Measurements from ENCODE around the gene MAPK1. TPM values are rescaled to one million over a fixed set of nuclear protein-coding genes. Genes with fewer than 3 reads are reported as not detected.

MAPK1 gene
- total and polyA plus RNA-seq, 9 of the 15 experiments (the other 6 are each of a cell fraction or from before 2014, with no cell fraction given) = 46.3 to 575 (median 283) TPM

DNA sequence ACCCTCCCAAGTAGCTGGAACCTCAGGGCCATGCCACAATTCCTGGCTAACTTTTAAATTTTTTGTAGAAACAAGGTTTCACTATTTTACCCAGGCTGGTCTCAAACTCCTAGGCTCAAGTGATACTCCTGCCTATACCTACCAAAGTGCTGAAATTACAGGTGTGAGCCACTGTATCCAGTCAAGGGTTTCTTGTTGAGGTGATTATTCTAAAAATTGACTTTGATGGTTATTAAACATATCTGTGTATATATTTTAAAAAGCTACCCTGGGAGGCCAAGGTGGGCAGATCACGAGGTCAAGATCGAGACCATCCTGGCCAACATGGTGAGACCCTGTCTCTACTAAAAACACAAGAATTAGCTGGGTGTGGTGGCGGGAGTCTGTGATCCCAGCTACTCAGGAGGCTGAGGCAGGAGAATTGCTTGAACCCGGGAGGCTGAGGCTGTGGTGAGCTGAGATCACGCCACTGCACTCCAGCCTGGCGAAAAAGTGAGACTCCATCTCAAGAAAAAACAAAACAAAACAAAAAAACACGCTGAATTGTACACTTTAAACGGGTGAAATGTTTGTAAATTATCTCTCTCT, 27.1 kb downstream of the MAPK1 start (continued):
- TF ChIP-seq, protein P1, sequence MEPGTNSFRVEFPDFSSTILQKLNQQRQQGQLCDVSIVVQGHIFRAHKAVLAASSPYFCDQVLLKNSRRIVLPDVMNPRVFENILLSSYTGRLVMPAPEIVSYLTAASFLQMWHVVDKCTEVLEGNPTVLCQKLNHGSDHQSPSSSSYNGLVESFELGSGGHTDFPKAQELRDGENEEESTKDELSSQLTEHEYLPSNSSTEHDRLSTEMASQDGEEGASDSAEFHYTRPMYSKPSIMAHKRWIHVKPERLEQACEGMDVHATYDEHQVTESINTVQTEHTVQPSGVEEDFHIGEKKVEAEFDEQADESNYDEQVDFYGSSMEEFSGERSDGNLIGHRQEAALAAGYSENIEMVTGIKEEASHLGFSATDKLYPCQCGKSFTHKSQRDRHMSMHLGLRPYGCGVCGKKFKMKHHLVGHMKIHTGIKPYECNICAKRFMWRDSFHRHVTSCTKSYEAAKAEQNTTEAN (CRISPR knock-in tag; IDR thresholded peaks at IDR 0.05) = no peak
- TF ChIP-seq, protein P2, sequence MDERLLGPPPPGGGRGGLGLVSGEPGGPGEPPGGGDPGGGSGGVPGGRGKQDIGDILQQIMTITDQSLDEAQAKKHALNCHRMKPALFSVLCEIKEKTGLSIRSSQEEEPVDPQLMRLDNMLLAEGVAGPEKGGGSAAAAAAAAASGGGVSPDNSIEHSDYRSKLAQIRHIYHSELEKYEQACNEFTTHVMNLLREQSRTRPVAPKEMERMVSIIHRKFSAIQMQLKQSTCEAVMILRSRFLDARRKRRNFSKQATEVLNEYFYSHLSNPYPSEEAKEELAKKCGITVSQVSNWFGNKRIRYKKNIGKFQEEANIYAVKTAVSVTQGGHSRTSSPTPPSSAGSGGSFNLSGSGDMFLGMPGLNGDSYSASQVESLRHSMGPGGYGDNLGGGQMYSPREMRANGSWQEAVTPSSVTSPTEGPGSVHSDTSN (CRISPR knock-in tag; IDR thresholded peaks at IDR 0.05; ENCODE audit: low read depth) = no peak
- TF ChIP-seq, protein P2 (tag; conservative IDR thresholded peaks at IDR 0.05; ENCODE audit: low read depth) = no peak
- TF ChIP-seq ZNF217 (CRISPR knock-in tag; IDR thresholded peaks at IDR 0.05) (no peak), ZNF778 (CRISPR knock-in tag; IDR thresholded peaks at IDR 0.05) (no peak), MYNN (IDR thresholded peaks at IDR 0.05) (no peak), MYNN (CRISPR knock-in tag; IDR thresholded peaks at IDR 0.05) (no peak), TCF7L2 (IDR thresholded peaks at IDR 0.05; ENCODE audit: low read depth, low read length) (no peak), MTA1 (IDR thresholded peaks at IDR 0.05; ENCODE audit: borderline replicate concordance) (no peak), ZNF146 (CRISPR knock-in tag; IDR thresholded peaks at IDR 0.05; ENCODE audit: unreplicated experiment) (no peak), ZNF717 (CRISPR knock-in tag; IDR thresholded peaks at IDR 0.05) (0 out of 2 replicates have a peak, but pooled peaks have one; percentile 49), CEBPG (CRISPR knock-in tag; IDR thresholded peaks at IDR 0.05) (no peak), CEBPG (tag; conservative IDR thresholded peaks at IDR 0.05 in 1 of 2, IDR thresholded peaks at IDR 0.05 in 1 of 2) (no peak)
- TF ChIP-seq, protein P3, sequence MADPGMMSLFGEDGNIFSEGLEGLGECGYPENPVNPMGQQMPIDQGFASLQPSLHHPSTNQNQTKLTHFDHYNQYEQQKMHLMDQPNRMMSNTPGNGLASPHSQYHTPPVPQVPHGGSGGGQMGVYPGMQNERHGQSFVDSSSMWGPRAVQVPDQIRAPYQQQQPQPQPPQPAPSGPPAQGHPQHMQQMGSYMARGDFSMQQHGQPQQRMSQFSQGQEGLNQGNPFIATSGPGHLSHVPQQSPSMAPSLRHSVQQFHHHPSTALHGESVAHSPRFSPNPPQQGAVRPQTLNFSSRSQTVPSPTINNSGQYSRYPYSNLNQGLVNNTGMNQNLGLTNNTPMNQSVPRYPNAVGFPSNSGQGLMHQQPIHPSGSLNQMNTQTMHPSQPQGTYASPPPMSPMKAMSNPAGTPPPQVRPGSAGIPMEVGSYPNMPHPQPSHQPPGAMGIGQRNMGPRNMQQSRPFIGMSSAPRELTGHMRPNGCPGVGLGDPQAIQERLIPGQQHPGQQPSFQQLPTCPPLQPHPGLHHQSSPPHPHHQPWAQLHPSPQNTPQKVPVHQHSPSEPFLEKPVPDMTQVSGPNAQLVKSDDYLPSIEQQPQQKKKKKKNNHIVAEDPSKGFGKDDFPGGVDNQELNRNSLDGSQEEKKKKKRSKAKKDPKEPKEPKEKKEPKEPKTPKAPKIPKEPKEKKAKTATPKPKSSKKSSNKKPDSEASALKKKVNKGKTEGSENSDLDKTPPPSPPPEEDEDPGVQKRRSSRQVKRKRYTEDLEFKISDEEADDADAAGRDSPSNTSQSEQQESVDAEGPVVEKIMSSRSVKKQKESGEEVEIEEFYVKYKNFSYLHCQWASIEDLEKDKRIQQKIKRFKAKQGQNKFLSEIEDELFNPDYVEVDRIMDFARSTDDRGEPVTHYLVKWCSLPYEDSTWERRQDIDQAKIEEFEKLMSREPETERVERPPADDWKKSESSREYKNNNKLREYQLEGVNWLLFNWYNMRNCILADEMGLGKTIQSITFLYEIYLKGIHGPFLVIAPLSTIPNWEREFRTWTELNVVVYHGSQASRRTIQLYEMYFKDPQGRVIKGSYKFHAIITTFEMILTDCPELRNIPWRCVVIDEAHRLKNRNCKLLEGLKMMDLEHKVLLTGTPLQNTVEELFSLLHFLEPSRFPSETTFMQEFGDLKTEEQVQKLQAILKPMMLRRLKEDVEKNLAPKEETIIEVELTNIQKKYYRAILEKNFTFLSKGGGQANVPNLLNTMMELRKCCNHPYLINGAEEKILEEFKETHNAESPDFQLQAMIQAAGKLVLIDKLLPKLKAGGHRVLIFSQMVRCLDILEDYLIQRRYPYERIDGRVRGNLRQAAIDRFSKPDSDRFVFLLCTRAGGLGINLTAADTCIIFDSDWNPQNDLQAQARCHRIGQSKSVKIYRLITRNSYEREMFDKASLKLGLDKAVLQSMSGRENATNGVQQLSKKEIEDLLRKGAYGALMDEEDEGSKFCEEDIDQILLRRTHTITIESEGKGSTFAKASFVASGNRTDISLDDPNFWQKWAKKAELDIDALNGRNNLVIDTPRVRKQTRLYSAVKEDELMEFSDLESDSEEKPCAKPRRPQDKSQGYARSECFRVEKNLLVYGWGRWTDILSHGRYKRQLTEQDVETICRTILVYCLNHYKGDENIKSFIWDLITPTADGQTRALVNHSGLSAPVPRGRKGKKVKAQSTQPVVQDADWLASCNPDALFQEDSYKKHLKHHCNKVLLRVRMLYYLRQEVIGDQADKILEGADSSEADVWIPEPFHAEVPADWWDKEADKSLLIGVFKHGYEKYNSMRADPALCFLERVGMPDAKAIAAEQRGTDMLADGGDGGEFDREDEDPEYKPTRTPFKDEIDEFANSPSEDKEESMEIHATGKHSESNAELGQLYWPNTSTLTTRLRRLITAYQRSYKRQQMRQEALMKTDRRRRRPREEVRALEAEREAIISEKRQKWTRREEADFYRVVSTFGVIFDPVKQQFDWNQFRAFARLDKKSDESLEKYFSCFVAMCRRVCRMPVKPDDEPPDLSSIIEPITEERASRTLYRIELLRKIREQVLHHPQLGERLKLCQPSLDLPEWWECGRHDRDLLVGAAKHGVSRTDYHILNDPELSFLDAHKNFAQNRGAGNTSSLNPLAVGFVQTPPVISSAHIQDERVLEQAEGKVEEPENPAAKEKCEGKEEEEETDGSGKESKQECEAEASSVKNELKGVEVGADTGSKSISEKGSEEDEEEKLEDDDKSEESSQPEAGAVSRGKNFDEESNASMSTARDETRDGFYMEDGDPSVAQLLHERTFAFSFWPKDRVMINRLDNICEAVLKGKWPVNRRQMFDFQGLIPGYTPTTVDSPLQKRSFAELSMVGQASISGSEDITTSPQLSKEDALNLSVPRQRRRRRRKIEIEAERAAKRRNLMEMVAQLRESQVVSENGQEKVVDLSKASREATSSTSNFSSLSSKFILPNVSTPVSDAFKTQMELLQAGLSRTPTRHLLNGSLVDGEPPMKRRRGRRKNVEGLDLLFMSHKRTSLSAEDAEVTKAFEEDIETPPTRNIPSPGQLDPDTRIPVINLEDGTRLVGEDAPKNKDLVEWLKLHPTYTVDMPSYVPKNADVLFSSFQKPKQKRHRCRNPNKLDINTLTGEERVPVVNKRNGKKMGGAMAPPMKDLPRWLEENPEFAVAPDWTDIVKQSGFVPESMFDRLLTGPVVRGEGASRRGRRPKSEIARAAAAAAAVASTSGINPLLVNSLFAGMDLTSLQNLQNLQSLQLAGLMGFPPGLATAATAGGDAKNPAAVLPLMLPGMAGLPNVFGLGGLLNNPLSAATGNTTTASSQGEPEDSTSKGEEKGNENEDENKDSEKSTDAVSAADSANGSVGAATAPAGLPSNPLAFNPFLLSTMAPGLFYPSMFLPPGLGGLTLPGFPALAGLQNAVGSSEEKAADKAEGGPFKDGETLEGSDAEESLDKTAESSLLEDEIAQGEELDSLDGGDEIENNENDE (IDR thresholded peaks at IDR 0.05; ENCODE audit: low read depth, low read length) = no peak
